Karpas-422 (cell line): Measurements from ENCODE around the gene CARMIL1. TPM values are rescaled to one million over a fixed set of nuclear protein-coding genes. Genes with fewer than 3 reads are reported as not detected.
"Not testable (repeated sequence)": the region's sequence is repeated elsewhere in the genome, so short reads cannot be mapped to it uniquely, and the experiment has no call there.

Experiments used
- DNase-seq: peaks from one replicate; pipeline ENCODE4 v3.0.0-alpha.2; 2015
- H2AFZ ChIP-seq: fragments of 200-600 bp; sonication (generic); 2 replicates; pipeline ENCODE4 v1.6.1; 2014; ENCODE audit warnings: antibody characterized with exemption, low read length, mixed read lengths
- H3K27ac ChIP-seq: fragments of 200-600 bp; sonication (generic); 2 replicates; pipeline ENCODE4 v1.5.1; 2014; ENCODE audit warnings: mild to moderate bottlenecking, low read length, moderate library complexity
- H3K27me3 ChIP-seq: fragments of 200-600 bp; sonication (generic); 2 replicates; pipeline ENCODE4 v1.6.1; 2014; ENCODE audit warnings: low read length, mixed read lengths
- H3K36me3 ChIP-seq: fragments of 200-600 bp; sonication (generic); 2 replicates; pipeline ENCODE4 v1.6.1; 2014; ENCODE audit warnings: low read length, mixed read lengths; ENCODE audit not compliant: insufficient read depth
- H3K4me1 ChIP-seq: fragments of 200-600 bp; sonication (generic); 2 replicates; pipeline ENCODE4 v1.6.1; 2014; ENCODE audit warnings: mild to moderate bottlenecking, low read length, mixed read lengths
- H3K4me2 ChIP-seq: fragments of 200-600 bp; sonication (generic); 2 replicates; pipeline ENCODE4 v1.6.1; 2014; ENCODE audit warnings: low read length, low read depth, mild to moderate bottlenecking; ENCODE audit not compliant: poor library complexity, severe bottlenecking
- H3K4me3 ChIP-seq: fragments of 200-600 bp; sonication (generic); 2 replicates; pipeline ENCODE4 v1.5.1; 2014; ENCODE audit warnings: mild to moderate bottlenecking, antibody characterized with exemption, low read length, mixed read lengths
- H3K79me2 ChIP-seq: fragments of 200-600 bp; sonication (generic); 2 replicates; pipeline ENCODE4 v1.6.1; 2014; ENCODE audit warnings: mild to moderate bottlenecking, low read length, mixed read lengths
- H3K9ac ChIP-seq: fragments of 200-600 bp; sonication (generic); 2 replicates; pipeline ENCODE4 v1.6.0; 2014; ENCODE audit warnings: low read length
- H3K9me2 ChIP-seq: fragments of 200-600 bp; sonication (generic), shearing (Covaris generic); replicated peaks from 2 replicates; pipeline ENCODE4 v1.6.0; 2014; ENCODE audit warnings: mild to moderate bottlenecking, low read length, moderate library complexity; ENCODE audit not compliant: insufficient read depth
- H3K9me3 ChIP-seq: fragments of 300-700, 200-600 bp; sonication (generic); 2 replicates; pipeline ENCODE4 v1.6.1; 2014; ENCODE audit warnings: low read length, mixed read lengths
- H4K20me1 ChIP-seq: fragments of 200-600 bp; sonication (generic); 2 replicates; pipeline ENCODE4 v1.6.1; 2014; ENCODE audit warnings: mild to moderate bottlenecking, antibody characterized with exemption, low read length, low read depth; ENCODE audit not compliant: insufficient read depth
- total RNA-seq: library from RNA; depleted of rRNA; stranded (reverse); fragments of >200 nt; shearing (Covaris generic); gene quantifications from 2 replicates; pipeline ENCODE4 v1.2.3, GENCODE V29; 2014; ENCODE audit warnings: low replicate concordance

Gene CARMIL1
- total RNA-seq, 1 experiment from 2014 or later, result 0.04 TPM

GRCh38 chr6:25585225-25585624 lies 306.1 kb downstream of the CARMIL1 start:
- H4K20me1 ChIP-seq, result no peaks in the 10 kb centered on the region
- no peaks in the 10 kb centered on the region for H3K9me3 ChIP-seq
- H3K9me2 ChIP-seq, result no peaks in the 10 kb centered on the region

GRCh38 chr6:25586119-25586518 lies 306.9 kb downstream of the CARMIL1 start:
- DNase-seq, H3K36me3 ChIP-seq: not testable (repeated sequence)

More at GRCh38 chr6:25585225-25585624, 306.1 kb downstream of the CARMIL1 start:
- no peak overlapping the region for H3K27ac ChIP-seq
- H3K9ac ChIP-seq, result no peak overlapping the region
- no peak for DNase-seq
- H3K4me3 ChIP-seq, result no peak overlapping the region
- no peaks in the 10 kb centered on the region for H3K36me3 ChIP-seq
- no peaks in the 10 kb centered on the region for H3K27me3 ChIP-seq
- no peak overlapping the region for H3K4me2 ChIP-seq
- no peaks in the 10 kb centered on the region for H3K79me2 ChIP-seq
- no peaks in the 10 kb centered on the region for H3K4me1 ChIP-seq
- no peak overlapping the region for H2AFZ ChIP-seq

GRCh38 chr6:25586927-25587326 lies 307.8 kb downstream of the CARMIL1 start:
- no peaks in the 10 kb centered on the region for H3K4me1 ChIP-seq
- H3K9me2 ChIP-seq, result no peaks in the 10 kb centered on the region
- H3K9ac ChIP-seq, result no peak overlapping the region
- no peak overlapping the region for H3K4me2 ChIP-seq
- H2AFZ ChIP-seq, result no peak overlapping the region
- H3K79me2 ChIP-seq, result no peaks in the 10 kb centered on the region
- H3K36me3 ChIP-seq, result no peaks in the 10 kb centered on the region
- H3K4me3 ChIP-seq, result no peak overlapping the region
- no peak overlapping the region for H3K27ac ChIP-seq
- no peaks in the 10 kb centered on the region for H3K9me3 ChIP-seq
- no peak for DNase-seq
- no peaks in the 10 kb centered on the region for H3K27me3 ChIP-seq
- H4K20me1 ChIP-seq, result no peaks in the 10 kb centered on the region

More at GRCh38 chr6:25586119-25586518, 306.9 kb downstream of the CARMIL1 start:
- not testable (repeated sequence) for H3K4me1 ChIP-seq, H3K27me3 ChIP-seq, H3K79me2 ChIP-seq, H3K27ac ChIP-seq, H2AFZ ChIP-seq, H4K20me1 ChIP-seq, H3K9me3 ChIP-seq, H3K9me2 ChIP-seq, H3K9ac ChIP-seq, H3K4me3 ChIP-seq, H3K4me2 ChIP-seq

GRCh38 chr6:25590986-25591385 lies 311.8 kb downstream of the CARMIL1 start:
- no peak for DNase-seq
- H3K9me2 ChIP-seq, result no peaks in the 10 kb centered on the region
- H4K20me1 ChIP-seq, result no peaks in the 10 kb centered on the region
- no peaks in the 10 kb centered on the region for H3K9me3 ChIP-seq
- no peak overlapping the region for H2AFZ ChIP-seq
- H3K36me3 ChIP-seq, result no peaks in the 10 kb centered on the region
- no peak overlapping the region for H3K9ac ChIP-seq
- H3K4me2 ChIP-seq, result no peak overlapping the region
- H3K4me3 ChIP-seq, result no peak overlapping the region
- H3K4me1 ChIP-seq, result no peaks in the 10 kb centered on the region
- H3K79me2 ChIP-seq, result no peaks in the 10 kb centered on the region
- no peaks in the 10 kb centered on the region for H3K27me3 ChIP-seq
- H3K27ac ChIP-seq, result no peak overlapping the region

- no peak for DNase-seq
- Histone ChIP-seq H3K4me1 (no peaks in the 10 kb centered on the region), H3K9me2 (no peaks in the 10 kb centered on the region), H3K79me2 (no peaks in the 10 kb centered on the region), H3K36me3 (no peaks in the 10 kb centered on the region), H3K27ac (no peak overlapping the region), H2AFZ (no peak overlapping the region), H3K9me3 (no peaks in the 10 kb centered on the region), H3K4me3 (no peak overlapping the region), H3K9ac (no peak overlapping the region), H4K20me1 (no peaks in the 10 kb centered on the region), H3K4me2 (no peak overlapping the region), H3K27me3 (no peaks in the 10 kb centered on the region)
Observed at GRCh38 chr6:25596928-25597818, 318.0 kb downstream of the CARMIL1 start.

GRCh38 chr6:25599516-25600085 lies 320.4 kb downstream of the CARMIL1 start:
- Histone ChIP-seq H3K9me3 (no peaks in the 10 kb centered on the region), H3K27me3 (no peaks in the 10 kb centered on the region)
- no peak for DNase-seq

GRCh38 chr6:25601800-25602673 lies 322.9 kb downstream of the CARMIL1 start:
- no peak overlapping the region for H2AFZ ChIP-seq
- H3K4me3 ChIP-seq, result no peak overlapping the region
- H3K27ac ChIP-seq, result no peak overlapping the region
- H3K36me3 ChIP-seq, result no peaks in the 10 kb centered on the region
- no peaks in the 10 kb centered on the region for H3K4me1 ChIP-seq
- no peaks in the 10 kb centered on the region for H3K79me2 ChIP-seq
- no peaks in the 10 kb centered on the region for H3K9me3 ChIP-seq
- H3K27me3 ChIP-seq, result no peaks in the 10 kb centered on the region
- no peaks in the 10 kb centered on the region for H4K20me1 ChIP-seq
- no peaks in the 10 kb centered on the region for H3K9me2 ChIP-seq
- peak; percentile 81 for DNase-seq
- H3K9ac ChIP-seq, result no peak overlapping the region
- H3K4me2 ChIP-seq, result no peak overlapping the region

More at GRCh38 chr6:25599516-25600085, 320.4 kb downstream of the CARMIL1 start:
- Histone ChIP-seq H3K4me2 (no peak overlapping the region), H4K20me1 (no peaks in the 10 kb centered on the region), H3K9me2 (no peaks in the 10 kb centered on the region), H3K27ac (no peak overlapping the region), H3K9ac (no peak overlapping the region), H2AFZ (no peak overlapping the region), H3K79me2 (no peaks in the 10 kb centered on the region), H3K4me1 (no peaks in the 10 kb centered on the region), H3K4me3 (no peak overlapping the region), H3K36me3 (no peaks in the 10 kb centered on the region)

- Histone ChIP-seq H2AFZ (no peak overlapping the region), H3K36me3 (no peaks in the 10 kb centered on the region), H3K4me3 (no peak overlapping the region), H3K79me2 (no peaks in the 10 kb centered on the region), H3K4me1 (no peaks in the 10 kb centered on the region), H3K9ac (no peak overlapping the region), H3K9me3 (no peaks in the 10 kb centered on the region), H4K20me1 (no peaks in the 10 kb centered on the region), H3K27me3 (no peaks in the 10 kb centered on the region), H3K27ac (no peak overlapping the region), H3K4me2 (no peak overlapping the region), H3K9me2 (no peaks in the 10 kb centered on the region)
- DNase-seq, result no peak
Observed at GRCh38 chr6:25602674-25602982, 323.5 kb downstream of the CARMIL1 start.
